MM.1S (cell line): ENCODE data around the gene DEPDC7.
"Not testable (repeated sequence)": the region's sequence is repeated elsewhere in the genome, so short reads cannot be mapped to it uniquely, and the experiment has no call there.

Source experiments
- DNase-seq: peaks from one replicate; pipeline ENCODE4 v3.0.0-alpha.2; 2015
- H2AFZ ChIP-seq: fragments of 300-600 bp; sonication (generic); 2 replicates; pipeline ENCODE4 v1.6.0; 2016; ENCODE audit warnings: antibody characterized with exemption, low read length
- H3F3A ChIP-seq: fragments of 300-600 bp; sonication (generic); 2 replicates; pipeline ENCODE4 v1.6.1; 2016; ENCODE audit warnings: mild to moderate bottlenecking, antibody characterized with exemption, low read length, moderate library complexity, mixed read lengths; ENCODE audit not compliant: insufficient read depth
- H3K27ac ChIP-seq: fragments of 300-600 bp; sonication (generic); 2 replicates; pipeline ENCODE4 v1.5.1; 2016; ENCODE audit warnings: mild to moderate bottlenecking, low read length
- H3K27me3 ChIP-seq: fragments of 300-600 bp; sonication (generic); replicated peaks from 2 replicates; pipeline ENCODE4 v1.6.0; 2016; ENCODE audit warnings: low read length; ENCODE audit not compliant: insufficient read depth
- H3K36me3 ChIP-seq: fragments of 300-600 bp; sonication (generic); replicated peaks from 2 replicates; pipeline ENCODE4 v1.6.1; 2016; ENCODE audit warnings: mild to moderate bottlenecking, low read length, mixed read lengths; ENCODE audit not compliant: insufficient read depth
- H3K4me1 ChIP-seq: fragments of 300-600 bp; sonication (generic); 2 replicates; pipeline ENCODE4 v1.6.1; 2016; ENCODE audit warnings: low read length, mixed read lengths
- H3K4me2 ChIP-seq: fragments of 300-600 bp; sonication (generic); 2 replicates; pipeline ENCODE4 v1.6.0; 2016; ENCODE audit warnings: low read depth, low read length
- H3K4me3 ChIP-seq: fragments of 300-600 bp; sonication (generic); 2 replicates; pipeline ENCODE4 v1.5.1; 2016; ENCODE audit warnings: low read length, mixed read lengths
- H3K79me2 ChIP-seq: fragments of 300-600 bp; sonication (generic); 2 replicates; pipeline ENCODE4 v1.6.1; 2016; ENCODE audit warnings: mixed run types, low read length, mixed read lengths
- H3K9ac ChIP-seq: fragments of 300-600 bp; sonication (generic); 2 replicates; pipeline ENCODE4 v1.6.1; 2016; ENCODE audit warnings: low read length, mixed read lengths
- H3K9me2 ChIP-seq: fragments of 300-600 bp; sonication (generic); replicated peaks from 2 replicates; pipeline ENCODE4 v1.6.1; 2016; ENCODE audit warnings: mild to moderate bottlenecking, low read length, mixed read lengths; ENCODE audit not compliant: insufficient read depth
- H3K9me3 ChIP-seq: fragments of 300-600 bp; sonication (generic); replicated peaks from 2 replicates; pipeline ENCODE4 v1.6.1; 2016; ENCODE audit warnings: mild to moderate bottlenecking, low read length, mixed read lengths; ENCODE audit not compliant: insufficient read depth
- H4K20me1 ChIP-seq: fragments of 300-600 bp; sonication (generic); 2 replicates; pipeline ENCODE4 v1.6.1; 2016; ENCODE audit warnings: mild to moderate bottlenecking, low read length, moderate library complexity, mixed read lengths; ENCODE audit not compliant: insufficient read depth
- CTCF ChIP-seq: fragments of 300-600 bp; sonication (generic); IDR thresholded peaks from 2 replicates; pipeline ENCODE4 v1.5.1; 2016; ENCODE audit warnings: antibody characterized with exemption, low read length, mixed read lengths
- EZH2 ChIP-seq: fragments of 300-600 bp; sonication (generic); optimal IDR thresholded peaks from 2 replicates; pipeline ENCODE3; 2017; ENCODE audit warnings: low read depth, mild to moderate bottlenecking, antibody characterized with exemption, low read length, mixed read lengths
- EZH2phosphoT487 ChIP-seq: fragments of 300-600 bp; sonication (generic); IDR thresholded peaks from 2 replicates; pipeline ENCODE4 v1.6.1; 2018; ENCODE audit warnings: antibody characterized with exemption, low read length

Gene DEPDC7

GRCh38 chr11:33044285-33044756, 28.6 kb downstream of the DEPDC7 start:
- no peak overlapping the region for H3K4me2 ChIP-seq
- TF ChIP-seq EZH2phosphoT487: no peak
- no peak overlapping the region for H3K27ac ChIP-seq
- H3K9ac ChIP-seq: no peak overlapping the region
- peaks cover 9% of the 10 kb centered on the region for H3F3A ChIP-seq
- DNase-seq: no peak
- no peaks in the 10 kb centered on the region for H3K27me3 ChIP-seq
- H3K79me2 ChIP-seq: peaks cover 6% of the 10 kb centered on the region; the same call in 1 of the 2 replicates
- H3K4me3 ChIP-seq: no peak overlapping the region
- H4K20me1 ChIP-seq: no peaks in the 10 kb centered on the region
- H3K9me3 ChIP-seq: no peaks in the 10 kb centered on the region
- no peaks in the 10 kb centered on the region for H3K9me2 ChIP-seq
- H3K36me3 ChIP-seq: no peaks in the 10 kb centered on the region
- H3K4me1 ChIP-seq: peaks cover 5% of the 10 kb centered on the region; the same call in 1 of the 2 replicates
- H2AFZ ChIP-seq: no peak overlapping the region

- no peaks in the 10 kb centered on the region for H3K9me2 ChIP-seq
- H4K20me1 ChIP-seq: no peaks in the 10 kb centered on the region
- H3K27me3 ChIP-seq: no peaks in the 10 kb centered on the region
- H3K36me3 ChIP-seq: no peaks in the 10 kb centered on the region
- peaks cover 5% of the 10 kb centered on the region; the same call in 1 of the 2 replicates for H3K79me2 ChIP-seq
- no peak for DNase-seq
- no peak overlapping the region for H3K27ac ChIP-seq
- no peak overlapping the region for H3K4me2 ChIP-seq
- no peaks in the 10 kb centered on the region for H3K9me3 ChIP-seq
- H3K4me1 ChIP-seq: peaks cover 3% of the 10 kb centered on the region; the same call in 1 of the 2 replicates
- no peak overlapping the region for H3K9ac ChIP-seq
- no peak overlapping the region for H2AFZ ChIP-seq
- TF ChIP-seq CTCF: no peak
- TF ChIP-seq EZH2: no peak
- no peak for TF ChIP-seq EZH2phosphoT487
- H3F3A ChIP-seq: no peaks in the 10 kb centered on the region
- H3K4me3 ChIP-seq: no peak overlapping the region
These were observed 30.0 kb downstream of the DEPDC7 start for GRCh38 chr11:33045551-33046255.

- not testable (repeated sequence) for H3K4me2 ChIP-seq, H3F3A ChIP-seq, H3K4me1 ChIP-seq, H3K9me3 ChIP-seq, H3K79me2 ChIP-seq, H3K4me3 ChIP-seq, H3K9me2 ChIP-seq, H3K9ac ChIP-seq, DNase-seq, H2AFZ ChIP-seq, H3K36me3 ChIP-seq, H3K27ac ChIP-seq, H3K27me3 ChIP-seq, H4K20me1 ChIP-seq
These were observed 33.0 kb downstream of the DEPDC7 start for GRCh38 chr11:33048701-33049100.

- H3K27me3 ChIP-seq, H3K79me2 ChIP-seq, H3K9me3 ChIP-seq, H3F3A ChIP-seq, H3K27ac ChIP-seq, H2AFZ ChIP-seq, H3K36me3 ChIP-seq, DNase-seq, H3K9ac ChIP-seq, H4K20me1 ChIP-seq, H3K4me2 ChIP-seq, H3K9me2 ChIP-seq, H3K4me1 ChIP-seq, H3K4me3 ChIP-seq: not testable (repeated sequence)
These were observed 34.1 kb downstream of the DEPDC7 start for GRCh38 chr11:33049565-33050408.
